H1 (cell line): ENCODE results near the gene CACNA1C. TPM values are rescaled to one million over a fixed set of nuclear protein-coding genes. Genes with fewer than 3 reads are reported as not detected.

Source experiments
- BRCA1 ChIP-seq: IDR thresholded peaks from 2 replicates; pipeline ENCODE4 v1.6.1; 2012; ENCODE audit warnings: low read depth, low read length, improper control_type of control experiment
- SIN3A ChIP-seq, 2 experiments: IDR thresholded peaks in 1 of 2; conservative IDR thresholded peaks in 1 of 2; 2 replicates each; pipeline ENCODE4 v1.6.1; 2011 to 2012; ENCODE audit warnings: low read length in 2 of 2, improper control_type of control experiment in 1 of 2, low read depth in 1 of 2, mild to moderate bottlenecking in 1 of 2
- TBP ChIP-seq: IDR thresholded peaks from 2 replicates; pipeline ENCODE4 v1.6.1; 2011; ENCODE audit warnings: low read depth, low read length, improper control_type of control experiment
- TEAD4 ChIP-seq: IDR thresholded peaks from 2 replicates; pipeline ENCODE4 v1.6.1; 2012; ENCODE audit warnings: low read depth, low read length, inconsistent platforms, mixed read lengths
- polyA plus RNA-seq, 7 experiments: library from polyadenylated mRNA; depleted of rRNA in 3 of 7; stranded (reverse) in 5 of 7; unstranded in 2 of 7; fragments of >200 nt in 5 of 7; fragments of 200-250 nt in 2 of 7; gene quantifications; 1 replicate in 5 of 7; 2 replicates in 1 of 7; 4 replicates in 1 of 7; pipeline versions ENCODE4 v1.2.1 to v1.2.3, GENCODE V29; 2011 to 2013; ENCODE audit warnings: missing spikeins in 2 of 7, mixed read lengths in 2 of 7
- total RNA-seq: library from RNA; stranded (reverse); fragmentation: NEBNext Ultra II Directional; extraction: Animal tissue kit (Norgen Biotek cat#: 25700); gene quantifications from 2 replicates; pipeline ENCODE4 v1.2.1, GENCODE V29; 2021

Gene CACNA1C
- total and polyA plus RNA-seq, 2 of the 8 experiments (the other 6 are each of a cell fraction or from before 2014, with no cell fraction given) = 1.3 TPM

- TF ChIP-seq SIN3A (conservative IDR thresholded peaks at IDR 0.05 in 1 of 2, IDR thresholded peaks at IDR 0.05 in 1 of 2; ENCODE audit: low read depth in 1 of 2, low read length in 2 of 2) (no peak), TEAD4 (no peak), TBP (no peak), BRCA1 (no peak)
Observed at GRCh38 chr12:2266666-2267620, 214.2 kb downstream of the CACNA1C start (continued).
